Neural cell (in vitro differentiated cells): ENCODE data around the gene COL1A1.

Source experiments
- EZH2 ChIP-seq: fragments of 200-600, 300-800 bp; shearing (Covaris generic), sonication (generic); IDR thresholded peaks from 2 replicates; pipeline ENCODE4 v1.6.1; 2014; ENCODE audit warnings: antibody characterized with exemption, low read length, borderline replicate concordance, mild to moderate bottlenecking; ENCODE audit not compliant: insufficient read depth, poor library complexity, severe bottlenecking
- POLR2AphosphoS5 ChIP-seq: IDR thresholded peaks from 2 replicates; pipeline ENCODE4 v1.6.1; 2012
- RAD21 ChIP-seq: fragments of 450-650 bp; conservative IDR thresholded peaks from 2 replicates; pipeline ENCODE4 v1.6.1; 2014; ENCODE audit warnings: antibody characterized with exemption, mild to moderate bottlenecking, moderate library complexity
- TAF1 ChIP-seq: IDR thresholded peaks from 2 replicates; pipeline ENCODE4 v1.6.1; 2012; ENCODE audit warnings: low read depth
- TF ChIP-seq, protein P1 (sequence below): fragments of 450-650 bp; IDR thresholded peaks from 2 replicates; pipeline ENCODE4 v1.5.1; 2014; ENCODE audit warnings: antibody characterized with exemption, mild to moderate bottlenecking, moderate library complexity; ENCODE audit not compliant: poor library complexity, severe bottlenecking

GRCh38 chr17:50175035-50175807, 26.2 kb downstream of the COL1A1 start:
- TF ChIP-seq RAD21 (no peak), TAF1 (no peak), EZH2 (no peak), POLR2AphosphoS5 (no peak)
- TF ChIP-seq, protein P1, sequence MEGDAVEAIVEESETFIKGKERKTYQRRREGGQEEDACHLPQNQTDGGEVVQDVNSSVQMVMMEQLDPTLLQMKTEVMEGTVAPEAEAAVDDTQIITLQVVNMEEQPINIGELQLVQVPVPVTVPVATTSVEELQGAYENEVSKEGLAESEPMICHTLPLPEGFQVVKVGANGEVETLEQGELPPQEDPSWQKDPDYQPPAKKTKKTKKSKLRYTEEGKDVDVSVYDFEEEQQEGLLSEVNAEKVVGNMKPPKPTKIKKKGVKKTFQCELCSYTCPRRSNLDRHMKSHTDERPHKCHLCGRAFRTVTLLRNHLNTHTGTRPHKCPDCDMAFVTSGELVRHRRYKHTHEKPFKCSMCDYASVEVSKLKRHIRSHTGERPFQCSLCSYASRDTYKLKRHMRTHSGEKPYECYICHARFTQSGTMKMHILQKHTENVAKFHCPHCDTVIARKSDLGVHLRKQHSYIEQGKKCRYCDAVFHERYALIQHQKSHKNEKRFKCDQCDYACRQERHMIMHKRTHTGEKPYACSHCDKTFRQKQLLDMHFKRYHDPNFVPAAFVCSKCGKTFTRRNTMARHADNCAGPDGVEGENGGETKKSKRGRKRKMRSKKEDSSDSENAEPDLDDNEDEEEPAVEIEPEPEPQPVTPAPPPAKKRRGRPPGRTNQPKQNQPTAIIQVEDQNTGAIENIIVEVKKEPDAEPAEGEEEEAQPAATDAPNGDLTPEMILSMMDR, result no peak
